CD4-positive, alpha-beta T cell treated with Interleukin-6 at 100 ng/mL for 8 hours (primary cell): ENCODE measurements around the gene OR10T2.
"Not testable (repeated sequence)": the region's sequence is repeated elsewhere in the genome, so short reads cannot be mapped to it uniquely, and the experiment has no call there.

Source experiments
- DNase-seq: peaks from one replicate; pipeline ENCODE4 v3.0.0-alpha.2; 2020; ENCODE audit warnings: mixed read lengths, low spot score

OR10T2 gene

GRCh38 chr1:158398818-158399514, at the start of gene OR10T2:
Gene OR10T2 (minus strand): TSS chr1:158399466. CDS start chr1:158399466, 0 bp downstream.
- no peak for DNase-seq

GRCh38 chr1:158445376-158445775, 46.1 kb upstream of the OR10T2 start:
- DNase-seq, result no peak

- DNase-seq, result no peak
Observed at GRCh38 chr1:158434741-158435140, 35.5 kb upstream of the OR10T2 start.

GRCh38 chr1:158430163-158430562, 30.9 kb upstream of the OR10T2 start:
- DNase-seq, result not testable (repeated sequence)

GRCh38 chr1:158426137-158426536, 26.9 kb upstream of the OR10T2 start, which contains the start of gene OR10K2:
Gene OR10K2 (minus strand): TSS chr1:158426237. CDS start chr1:158420866, 5,371 bp downstream.
- DNase-seq, result no peak

GRCh38 chr1:158425027-158425426, 25.8 kb upstream of the OR10T2 start:
- DNase-seq, result no peak

- no peak for DNase-seq
Observed at GRCh38 chr1:158422212-158422611, 22.9 kb upstream of the OR10T2 start.

GRCh38 chr1:158417586-158417985, 18.3 kb upstream of the OR10T2 start:
- DNase-seq, result no peak

- no peak for DNase-seq
Observed at GRCh38 chr1:158414651-158415345, 15.5 kb upstream of the OR10T2 start.

- no peak for DNase-seq
Observed at GRCh38 chr1:158407092-158407491, 7.8 kb upstream of the OR10T2 start.

- no peak for DNase-seq
Observed at GRCh38 chr1:158400871-158401270, 1.6 kb upstream of the OR10T2 start.

- no peak for DNase-seq
Observed at GRCh38 chr1:158396646-158397045, 2.6 kb downstream of the OR10T2 start.

GRCh38 chr1:158393476-158393875, 5.8 kb downstream of the OR10T2 start:
- DNase-seq, result no peak

- DNase-seq, result no peak
Observed at GRCh38 chr1:158391099-158391498, 8.2 kb downstream of the OR10T2 start.

- DNase-seq, result no peak
Observed at GRCh38 chr1:158390331-158390730, 8.9 kb downstream of the OR10T2 start.

- no peak for DNase-seq
Observed at GRCh38 chr1:158374860-158375259, 24.4 kb downstream of the OR10T2 start.

GRCh38 chr1:158374101-158374500, 25.2 kb downstream of the OR10T2 start:
- not testable (repeated sequence) for DNase-seq

- DNase-seq, result no peak
Observed at GRCh38 chr1:158371188-158371953, 27.9 kb downstream of the OR10T2 start.

- no peak for DNase-seq
Observed at GRCh38 chr1:158366783-158367182, 32.5 kb downstream of the OR10T2 start.

- no peak for DNase-seq
Observed at GRCh38 chr1:158362941-158363340, 36.3 kb downstream of the OR10T2 start.

GRCh38 chr1:158362482-158362881, 36.8 kb downstream of the OR10T2 start:
- no peak for DNase-seq

GRCh38 chr1:158357441-158357840, 41.8 kb downstream of the OR10T2 start:
- DNase-seq, result no peak

GRCh38 chr1:158356616-158357015, 42.6 kb downstream of the OR10T2 start:
- no peak for DNase-seq
